NCI-H774 (cell line): ENCODE measurements around the gene HPS3.

Source experiments
- DNase-seq: peaks from one replicate; lab custom pipeline; 2025; lab: John Stamatoyannopoulos, UW

HPS3 gene

DNA sequence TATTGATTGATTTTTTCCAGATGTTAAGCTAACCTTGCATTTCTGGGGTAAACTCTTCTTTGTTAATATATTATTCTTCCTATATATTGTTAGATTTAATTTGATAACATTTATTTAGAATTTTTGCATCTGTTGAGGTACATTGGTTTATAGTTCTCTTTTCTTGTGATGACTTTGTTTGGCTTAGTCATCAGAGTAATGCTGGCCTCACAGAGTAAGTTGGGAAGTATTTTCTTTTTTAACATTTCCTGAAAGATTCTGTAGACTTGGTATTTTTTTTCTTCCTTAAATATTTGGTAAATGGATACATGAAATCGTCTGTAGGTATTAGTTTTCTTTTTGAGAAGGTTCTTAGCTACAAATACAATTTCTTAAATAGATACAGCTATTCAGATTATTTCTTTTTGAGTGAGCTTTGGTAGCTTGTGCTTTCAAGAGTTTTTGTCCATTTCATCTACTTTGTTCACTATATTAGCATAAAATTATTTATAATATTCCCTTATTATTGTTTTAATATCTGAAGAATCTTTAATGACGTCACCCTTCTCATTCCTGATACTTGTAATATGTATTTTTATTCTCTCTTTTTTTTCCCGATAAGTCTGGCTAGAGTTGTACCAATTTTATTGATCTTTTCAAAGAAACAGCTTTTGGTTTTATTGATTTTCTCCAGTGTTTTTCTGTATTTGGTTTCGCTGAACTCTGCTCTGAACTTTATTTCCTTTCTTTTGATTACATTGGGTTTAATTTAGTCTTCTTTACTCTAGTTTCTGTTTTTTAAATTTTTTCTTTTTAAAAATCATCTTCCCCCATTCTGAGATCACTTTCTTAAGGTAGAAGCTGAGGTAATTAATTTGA is 6.5 kb upstream of the HPS3 start:
- DNase-seq: no peak

GRCh38 chr3:149128821-149129220 is 617 bp upstream of the HPS3 start:
- DNase-seq: no peak

DNA sequence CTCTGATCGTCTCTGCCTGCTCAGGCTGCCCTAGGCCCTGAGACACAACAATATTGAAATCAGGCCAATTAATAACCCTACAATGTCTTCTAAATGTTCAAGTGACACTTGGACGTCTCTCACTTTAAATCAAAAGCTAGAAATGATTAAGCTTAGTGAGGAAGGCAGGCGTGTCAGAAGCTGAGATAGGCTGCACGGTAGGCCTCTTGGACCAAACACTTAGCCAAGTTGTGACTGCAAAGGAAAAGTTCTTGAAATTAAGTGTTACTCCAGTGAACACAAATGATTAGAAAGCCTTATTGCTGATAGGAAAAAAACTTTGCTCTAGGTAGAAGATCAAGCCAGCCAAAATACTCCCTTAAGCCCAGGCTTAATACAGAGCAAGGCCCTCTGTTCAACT is 2.2 kb downstream of the HPS3 start:
- DNase-seq: no peak

DNA sequence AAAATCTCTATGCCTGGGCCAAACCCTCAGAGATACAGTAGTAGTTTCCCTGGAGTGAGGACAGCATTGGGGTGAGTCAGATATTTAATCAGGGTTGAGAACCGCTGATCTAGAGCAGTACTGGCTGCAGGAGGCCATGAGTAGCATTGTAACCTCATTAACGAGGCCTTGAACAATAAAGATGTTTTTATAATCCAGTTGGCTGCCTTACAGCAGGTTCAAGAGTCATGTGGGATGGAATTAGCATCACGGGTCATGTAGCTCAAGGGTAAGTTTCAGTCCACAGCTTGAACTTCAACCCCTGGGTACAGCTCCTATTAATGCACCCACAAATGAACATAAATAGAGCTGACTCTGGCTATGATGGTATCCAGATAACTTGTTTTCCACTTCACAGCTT is 5.1 kb downstream of the HPS3 start:
- no peak for DNase-seq

GRCh38 chr3:149142682-149143081 is 13.2 kb downstream of the HPS3 start:
- no peak for DNase-seq

GRCh38 chr3:149145356-149145755 is 15.9 kb downstream of the HPS3 start:
- DNase-seq: no peak

DNA sequence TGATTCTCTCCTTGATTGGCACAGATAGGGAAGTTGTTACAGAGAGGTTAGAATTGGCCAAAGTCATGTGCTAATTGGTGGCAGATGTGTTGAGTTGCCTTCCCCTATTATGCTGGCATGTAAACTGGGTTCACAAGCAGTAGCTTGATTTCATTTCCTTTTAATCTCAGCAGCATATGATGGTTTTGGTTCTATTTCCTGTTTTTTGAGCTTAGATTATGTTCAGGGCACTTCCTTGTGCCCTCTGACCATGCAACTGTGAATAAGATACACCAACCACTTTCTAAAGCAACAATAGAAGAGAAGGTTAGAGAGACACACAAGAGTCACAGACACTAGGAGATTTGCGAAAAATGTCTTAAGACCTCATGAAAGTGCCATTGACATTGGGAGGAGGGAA is 16.5 kb downstream of the HPS3 start:
- no peak for DNase-seq

DNA sequence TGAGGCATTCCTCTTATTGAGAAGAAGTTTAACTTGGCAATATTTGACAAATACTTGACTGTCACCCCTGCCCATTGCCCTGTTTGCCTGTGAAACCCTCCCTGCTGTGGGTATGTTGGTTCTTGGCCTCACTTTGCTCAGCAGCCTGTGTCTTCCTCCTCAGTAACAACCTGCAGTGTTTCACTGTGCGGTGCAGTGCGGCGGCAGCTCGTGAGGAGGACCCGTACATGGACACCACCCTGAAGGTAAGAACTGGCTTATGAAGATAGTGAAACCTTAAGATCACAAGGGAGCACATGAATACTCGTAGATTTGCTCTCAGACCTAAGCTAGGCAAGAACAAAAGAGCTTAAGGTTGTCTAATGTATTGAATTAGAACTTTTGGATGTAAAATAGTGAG is 21.0 kb downstream of the HPS3 start:
- DNase-seq: no peak

DNA sequence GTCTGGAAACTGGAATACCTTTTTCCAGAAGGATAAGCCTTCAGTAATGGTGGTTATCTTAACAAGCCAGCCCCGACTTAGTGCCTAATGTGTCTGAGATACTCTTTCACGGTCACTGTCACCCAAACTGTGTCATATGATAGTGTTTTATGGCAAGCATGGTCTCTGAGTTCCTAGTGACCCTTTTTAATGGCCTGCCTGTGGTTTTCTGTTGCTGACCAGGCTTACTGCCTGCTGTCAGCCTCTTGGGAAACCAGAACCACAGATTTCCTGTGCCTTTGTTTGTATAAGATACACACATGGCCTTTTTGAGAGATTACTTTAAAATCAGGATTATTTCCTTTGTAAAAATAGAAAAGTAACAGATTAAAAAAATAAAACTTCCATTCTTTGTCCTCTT is 22.4 kb downstream of the HPS3 start:
- no peak for DNase-seq

GRCh38 chr3:149152420-149152819 is 23.0 kb downstream of the HPS3 start:
- DNase-seq: no peak

DNA sequence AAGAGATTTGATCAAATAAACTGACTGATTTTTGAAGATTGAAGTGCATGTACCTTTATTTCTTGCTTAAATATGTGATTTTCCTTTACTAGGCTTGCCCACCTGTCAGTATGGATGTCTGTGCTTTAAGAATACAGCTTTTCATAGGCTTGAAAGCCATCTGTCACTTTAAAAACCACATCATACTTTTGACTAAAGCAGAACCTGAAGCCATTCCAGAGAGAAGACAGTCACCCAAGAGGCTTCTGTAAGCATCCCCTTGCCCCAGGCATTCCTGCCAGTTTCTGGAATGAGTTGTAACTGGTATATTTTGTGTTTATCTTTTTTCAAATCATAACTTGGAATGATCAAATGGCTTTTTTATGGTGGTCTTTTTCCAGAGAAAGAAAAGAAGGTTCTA is 24.0 kb downstream of the HPS3 start:
- no peak for DNase-seq

- no peak for DNase-seq
These were observed 31.4 kb downstream of the HPS3 start for GRCh38 chr3:149160754-149161300.

DNA sequence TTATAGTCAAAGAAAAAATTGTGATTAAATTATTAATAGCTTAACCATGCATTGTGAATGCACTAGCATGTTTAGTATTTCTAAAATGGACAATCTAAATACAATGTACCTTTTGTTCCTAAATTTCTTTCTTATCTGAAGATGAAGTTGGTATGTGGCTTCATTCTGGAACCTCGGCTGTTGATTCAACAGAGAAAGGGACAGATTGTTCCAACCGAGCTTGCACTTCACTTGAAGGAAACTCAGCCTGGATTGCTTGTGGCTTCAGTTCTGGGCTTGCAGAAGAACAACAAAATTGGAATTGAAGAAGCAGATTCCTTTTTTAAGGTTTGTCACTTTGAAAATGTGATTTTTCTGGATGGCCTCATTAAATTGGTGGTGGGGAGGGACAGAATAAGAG is 32.6 kb downstream of the HPS3 start:
- DNase-seq: no peak

DNA sequence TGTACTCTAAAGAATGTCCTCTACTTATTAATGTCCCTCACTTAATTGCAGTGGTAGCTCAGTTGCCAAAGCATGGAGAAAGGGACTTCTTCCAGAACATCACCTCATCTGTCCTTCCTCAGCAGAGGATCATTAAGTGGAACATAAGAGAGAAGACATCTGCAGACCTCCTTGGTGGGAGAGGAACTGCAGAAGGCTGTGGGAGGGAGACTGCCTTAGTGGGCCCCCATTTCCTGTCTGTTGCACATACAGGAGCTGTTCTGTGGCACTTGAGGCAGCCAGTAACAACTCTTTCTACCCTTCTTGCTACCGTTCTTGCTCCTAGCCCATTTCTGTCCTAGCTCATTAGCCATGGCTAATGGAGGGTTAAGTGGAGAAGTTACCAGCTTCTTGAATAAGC is 33.6 kb downstream of the HPS3 start:
- no peak for DNase-seq

DNA sequence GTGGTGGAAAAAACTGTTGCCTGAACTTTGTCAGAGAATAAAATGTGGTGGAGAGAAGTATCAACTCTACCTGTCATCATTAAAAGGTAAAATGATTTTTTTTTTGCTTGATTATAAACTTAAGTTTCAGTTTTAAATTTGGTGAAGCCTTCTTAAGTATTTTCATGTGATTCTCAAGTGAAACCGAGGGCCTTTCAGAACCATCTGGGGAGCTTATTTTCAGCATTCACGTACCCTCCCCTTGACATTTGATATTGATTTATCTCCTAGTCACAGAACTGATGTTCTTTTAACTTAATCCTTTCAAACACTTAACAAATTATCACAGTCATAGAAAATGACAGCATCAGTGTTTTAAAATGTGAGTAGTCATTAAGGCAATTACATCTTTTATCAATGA is 38.5 kb downstream of the HPS3 start:
- no peak for DNase-seq

DNA sequence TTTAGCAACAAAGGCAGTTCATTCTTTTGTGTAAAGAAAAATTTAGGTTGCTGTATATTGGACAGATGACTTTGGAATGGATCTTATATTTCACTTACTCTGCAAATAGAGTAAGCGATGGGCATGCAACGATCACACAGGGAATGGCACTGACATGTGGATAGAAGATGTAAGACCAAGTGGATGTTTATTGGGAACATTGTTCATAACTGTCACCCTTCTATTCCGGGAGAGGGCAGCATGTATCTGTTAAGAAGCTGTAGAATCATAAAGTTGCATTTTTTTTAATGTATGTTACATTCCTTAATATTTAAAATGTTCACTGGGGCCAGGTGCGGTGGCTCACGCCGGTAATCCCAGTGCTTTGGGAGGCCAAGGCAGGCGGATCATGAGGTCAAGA is 41.2 kb downstream of the HPS3 start:
- no peak for DNase-seq

GRCh38 chr3:149174901-149175300 is 45.5 kb downstream of the HPS3 start:
- no peak for DNase-seq

DNA sequence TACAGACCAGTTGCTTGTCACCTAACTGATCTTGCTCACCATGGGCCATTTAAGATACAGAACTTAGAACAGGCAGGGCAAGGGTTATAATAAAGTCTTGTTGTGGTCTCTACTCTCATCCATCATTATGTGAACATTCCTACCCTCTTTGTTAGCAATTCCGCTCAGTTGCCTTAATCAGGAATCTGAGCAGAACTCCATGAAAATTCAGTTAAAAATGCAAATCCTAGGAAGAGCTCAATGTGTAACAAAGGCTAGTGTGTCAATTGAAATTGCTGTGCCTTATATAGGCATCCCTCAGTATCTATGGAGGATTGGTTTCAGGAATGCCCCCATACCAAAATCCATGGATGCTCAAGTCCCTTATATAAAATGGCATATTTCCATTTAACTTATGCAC is 47.7 kb downstream of the HPS3 start:
- DNase-seq: no peak

DNA sequence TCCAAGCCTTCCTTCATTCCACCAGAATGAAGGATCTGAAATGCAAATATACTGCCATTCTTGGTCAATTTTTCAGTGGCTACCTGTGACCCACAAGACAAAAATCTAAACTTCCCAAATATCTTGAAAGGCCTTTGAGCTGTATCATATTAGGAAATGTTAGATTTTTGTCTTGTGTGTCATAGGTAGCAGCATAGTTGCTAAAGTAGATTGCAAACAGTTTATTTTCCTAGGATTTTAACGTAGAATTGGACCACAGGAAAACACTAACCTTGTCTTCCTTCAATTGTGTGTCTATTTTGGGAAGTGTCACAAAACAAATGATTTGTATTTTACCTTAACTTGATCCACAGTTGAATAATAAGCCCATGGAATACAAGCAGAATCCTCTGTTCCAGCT is 49.8 kb downstream of the HPS3 start:
- DNase-seq: no peak

GRCh38 chr3:149180057-149180573 is 50.7 kb downstream of the HPS3 start:
- no peak for DNase-seq

GRCh38 chr3:149181182-149181581 is 51.7 kb downstream of the HPS3 start:
- no peak for DNase-seq

DNA sequence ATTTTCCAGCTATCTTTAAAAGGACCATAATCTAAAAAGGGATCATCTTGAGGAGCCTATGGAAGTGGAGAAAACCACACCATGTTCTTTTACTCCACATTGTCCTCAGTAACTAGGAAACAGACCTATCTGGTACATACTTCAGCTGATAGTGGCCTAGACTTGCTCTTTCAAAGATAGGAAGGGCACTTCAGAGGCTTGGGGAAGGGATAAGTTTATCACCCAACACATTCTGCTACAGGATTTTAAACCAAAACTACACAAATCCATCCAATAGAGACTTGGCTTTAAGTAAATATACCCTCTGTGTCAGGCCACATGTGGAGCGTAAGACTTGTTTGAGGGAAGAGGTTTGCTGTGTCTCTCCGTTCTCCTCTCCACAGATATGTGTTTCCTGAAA is 56.8 kb downstream of the HPS3 start:
- DNase-seq: no peak

DNA sequence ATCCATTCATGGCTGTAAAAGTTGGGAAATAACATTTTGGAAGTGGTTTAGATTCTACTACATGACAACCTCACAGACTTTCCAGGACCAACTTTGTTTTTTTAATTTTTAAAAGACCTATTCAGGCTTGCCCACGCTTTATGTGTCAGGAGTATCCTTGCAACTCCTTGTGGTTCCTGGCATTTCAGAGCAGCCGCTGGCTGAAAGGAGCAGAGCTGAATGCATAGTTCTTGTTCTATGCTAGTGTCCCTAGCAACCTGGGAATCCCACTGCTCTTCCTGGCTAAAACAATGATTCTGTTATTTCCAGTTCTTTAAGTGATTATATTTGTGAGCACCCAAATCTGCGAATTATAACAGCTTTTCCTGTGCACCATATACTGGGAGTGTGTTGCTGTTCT is 57.3 kb downstream of the HPS3 start:
- no peak for DNase-seq

DNA sequence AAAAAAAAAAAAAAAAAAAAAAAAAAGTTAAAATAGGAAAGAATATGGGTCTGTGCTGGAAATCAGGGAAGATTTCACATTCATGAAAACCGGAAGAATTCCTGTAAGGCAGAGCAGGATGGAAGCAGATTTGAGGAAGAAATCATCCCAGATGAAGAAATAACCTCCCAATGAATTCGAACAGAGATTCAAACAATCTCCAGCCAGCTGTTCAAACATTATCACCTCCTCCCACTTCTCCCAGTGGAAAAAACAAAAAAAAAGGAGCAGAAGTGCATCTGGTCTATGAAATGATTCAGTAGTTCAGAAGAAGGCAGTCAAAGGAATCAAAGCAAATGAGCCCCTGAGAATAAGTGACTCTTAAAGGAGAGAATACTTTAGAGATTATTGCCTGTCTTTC is 59.1 kb downstream of the HPS3 start:
- DNase-seq: peak; percentile 49
